Panc1 (cell line): ENCODE data around the gene HELZ2.

Experiments
- CTCF ChIP-seq: fragments of 450-650 bp; IDR thresholded peaks from 2 replicates; pipeline ENCODE4 v1.5.1; 2017; ENCODE audit warnings: mild to moderate bottlenecking
- POLR2AphosphoS5 ChIP-seq: IDR thresholded peaks from 2 replicates; pipeline ENCODE4 v1.6.1; 2012; ENCODE audit warnings: mild to moderate bottlenecking, low read depth, low read length, moderate library complexity
- REST ChIP-seq, 2 experiments: IDR thresholded peaks; 2 replicates each; pipeline ENCODE4 v1.6.1; 2011 to 2012; ENCODE audit warnings: low read depth in 2 of 2, control low read depth in 1 of 2, low read length in 1 of 2, mild to moderate bottlenecking in 1 of 2, moderate library complexity in 1 of 2; ENCODE audit not compliant: insufficient read depth in 1 of 2
- SIN3A ChIP-seq: IDR thresholded peaks from 2 replicates; pipeline ENCODE4 v1.6.1; 2012; ENCODE audit warnings: low read depth, mild to moderate bottlenecking, low read length, moderate library complexity, borderline replicate concordance; ENCODE audit not compliant: insufficient read depth
- TCF7L2 ChIP-seq: IDR thresholded peaks from 2 replicates; pipeline ENCODE4 v1.6.1; 2011; ENCODE audit warnings: mild to moderate bottlenecking, low read depth, low read length, inconsistent platforms

GRCh38 chr20:63572071-63572787, 1.8 kb downstream of the HELZ2 start:
- TF ChIP-seq REST (IDR thresholded peaks at IDR 0.05; ENCODE audit: insufficient read depth in 1 of 2, low read depth in 2 of 2, low read length in 1 of 2) (no peak), CTCF (no peak), POLR2AphosphoS5 (no peak), TCF7L2 (no peak), SIN3A (no peak)
